GM19099 (cell line): ENCODE measurements around the gene KLHL35.
A peak's percentile ranks its signal among the peaks of the same experiment; 100 is the strongest.

Experiments
- POLR2A ChIP-seq: IDR thresholded peaks from 3 replicates; pipeline ENCODE4 v1.6.1; 2011; ENCODE audit warnings: low read depth; ENCODE audit not compliant: insufficient read length; ENCODE audit errors: extremely low read depth

The KLHL35 gene

GRCh38 chr11:75400146-75400865 is 32.7 kb downstream of the KLHL35 start:
- no peak for TF ChIP-seq POLR2A

GRCh38 chr11:75399344-75400145 is 33.5 kb downstream of the KLHL35 start, which contains the start of gene RPS3:
Gene RPS3, plus strand, starts transcription at chr11:75399518. Its CDS starts 30 bp downstream, at chr11:75399548.
- TF ChIP-seq POLR2A: peak; percentile 99

DNA sequence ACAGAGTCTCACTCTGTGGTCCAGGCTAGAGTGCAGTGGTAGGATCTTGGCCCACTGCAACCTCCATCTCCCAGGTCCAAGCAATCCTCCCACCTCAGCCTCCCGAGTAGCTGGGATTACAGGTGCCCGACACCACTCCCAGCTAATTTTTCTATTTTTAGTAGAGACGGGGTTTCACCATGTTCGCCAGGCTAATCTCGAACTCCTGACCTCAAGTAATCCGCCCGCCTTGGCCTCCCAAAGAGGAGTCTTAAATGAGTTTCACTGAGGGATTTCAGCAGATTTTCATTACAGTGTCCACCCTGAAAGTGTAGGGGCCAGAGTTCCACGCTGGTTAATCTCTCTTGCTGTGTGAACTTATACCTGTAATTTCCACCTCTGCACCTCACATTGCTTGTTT is 34.1 kb downstream of the KLHL35 start:
- no peak for TF ChIP-seq POLR2A

DNA sequence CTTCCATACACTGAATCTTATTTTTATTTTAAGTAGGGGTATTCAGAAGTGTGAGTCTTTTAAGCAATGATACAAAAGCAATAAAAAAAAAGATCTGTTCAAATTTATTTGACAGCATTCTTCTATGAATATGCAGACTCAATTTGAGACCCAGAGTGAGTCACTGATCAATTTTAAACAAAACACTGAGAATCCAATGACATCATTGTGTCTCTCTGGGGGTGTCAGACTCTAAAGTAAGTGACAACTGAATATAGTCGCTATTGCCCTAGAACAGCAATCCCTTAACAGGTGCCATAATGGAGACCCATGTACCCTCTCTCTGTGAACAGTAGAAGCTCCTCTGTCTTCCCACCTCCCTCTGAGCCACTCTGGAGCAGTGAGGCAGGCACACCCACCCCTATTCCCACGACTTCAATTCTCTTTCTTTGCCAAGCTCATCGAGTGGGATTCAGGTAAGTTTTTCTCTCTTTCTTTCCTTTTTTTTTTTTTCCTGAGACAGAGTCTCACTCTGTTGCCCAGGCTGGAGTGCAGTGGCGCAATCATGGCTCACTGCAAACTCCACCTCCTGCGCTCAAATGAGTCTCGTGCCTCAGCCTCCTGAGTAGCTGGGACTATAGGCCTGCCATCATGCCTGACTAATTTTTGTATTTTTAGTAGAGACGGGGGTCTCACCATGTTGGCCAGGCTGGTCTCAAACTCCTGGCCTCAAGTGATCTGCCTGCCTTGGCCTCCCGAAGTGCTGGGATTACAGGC is 38.7 kb downstream of the KLHL35 start:
- TF ChIP-seq POLR2A: no peak

DNA sequence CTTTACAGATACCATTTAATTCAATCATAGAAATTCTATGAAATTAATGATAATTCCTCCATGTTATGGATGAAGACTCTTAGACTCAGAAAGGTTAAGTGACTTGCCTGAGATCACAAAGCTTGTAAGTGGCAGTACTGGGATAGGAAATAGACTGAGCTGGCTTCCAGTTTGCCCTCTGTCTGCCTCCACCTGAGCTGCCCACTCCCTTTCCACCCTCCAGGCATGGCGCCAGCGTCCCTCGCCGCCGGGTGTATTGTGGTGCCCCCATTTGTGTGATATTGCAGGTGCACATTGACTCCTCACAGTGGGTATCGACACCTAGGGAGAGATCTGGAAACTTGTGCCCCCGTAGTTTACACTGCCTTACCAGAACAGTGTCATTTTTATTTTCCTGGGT is 43.1 kb downstream of the KLHL35 start:
- TF ChIP-seq POLR2A: no peak

GRCh38 chr11:75389276-75389605 is 43.8 kb downstream of the KLHL35 start:
- TF ChIP-seq POLR2A: no peak

DNA sequence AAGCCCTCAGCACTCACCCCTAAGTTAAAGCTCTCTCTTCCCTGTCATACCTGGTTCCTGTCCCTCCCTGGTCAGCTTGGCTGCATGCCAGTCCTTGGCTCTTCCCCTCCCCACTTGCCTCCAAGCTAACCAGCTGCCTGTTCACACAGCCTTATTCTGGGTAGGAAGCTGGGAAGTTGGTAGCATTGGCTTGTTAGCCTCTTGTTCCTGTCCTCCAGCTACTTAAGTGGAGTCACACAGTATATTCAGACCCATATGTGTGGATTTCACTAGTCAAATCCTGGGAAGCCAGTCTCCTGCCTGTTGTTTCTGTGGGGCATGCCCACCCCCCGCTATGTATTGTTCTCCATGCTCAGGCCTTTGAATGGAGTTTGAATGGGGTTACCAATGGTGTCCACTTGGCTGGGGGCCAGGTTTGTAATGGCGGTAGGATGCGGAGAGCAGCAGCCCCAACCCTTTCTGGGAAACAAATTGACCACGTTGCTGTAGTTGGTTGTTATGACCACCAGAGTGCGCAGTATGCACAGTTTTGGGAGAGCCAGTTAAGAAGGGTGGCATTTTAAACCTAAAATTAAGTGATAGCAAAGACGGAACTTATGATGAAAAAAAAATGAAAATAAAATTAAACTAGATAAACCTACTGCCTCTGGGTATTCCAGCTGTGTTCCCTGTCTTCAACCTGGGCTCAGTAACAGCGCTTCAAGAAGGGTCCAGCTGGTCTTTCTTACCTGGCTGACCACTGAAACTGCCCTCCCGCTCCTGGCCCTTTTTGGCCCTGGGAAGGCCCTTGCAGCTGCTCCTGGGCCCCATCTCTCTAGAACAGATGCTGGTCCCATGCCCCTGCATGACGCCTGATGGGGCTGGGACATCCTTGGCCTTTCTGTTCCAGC is 44.4 kb downstream of the KLHL35 start:
- no peak for TF ChIP-seq POLR2A

DNA sequence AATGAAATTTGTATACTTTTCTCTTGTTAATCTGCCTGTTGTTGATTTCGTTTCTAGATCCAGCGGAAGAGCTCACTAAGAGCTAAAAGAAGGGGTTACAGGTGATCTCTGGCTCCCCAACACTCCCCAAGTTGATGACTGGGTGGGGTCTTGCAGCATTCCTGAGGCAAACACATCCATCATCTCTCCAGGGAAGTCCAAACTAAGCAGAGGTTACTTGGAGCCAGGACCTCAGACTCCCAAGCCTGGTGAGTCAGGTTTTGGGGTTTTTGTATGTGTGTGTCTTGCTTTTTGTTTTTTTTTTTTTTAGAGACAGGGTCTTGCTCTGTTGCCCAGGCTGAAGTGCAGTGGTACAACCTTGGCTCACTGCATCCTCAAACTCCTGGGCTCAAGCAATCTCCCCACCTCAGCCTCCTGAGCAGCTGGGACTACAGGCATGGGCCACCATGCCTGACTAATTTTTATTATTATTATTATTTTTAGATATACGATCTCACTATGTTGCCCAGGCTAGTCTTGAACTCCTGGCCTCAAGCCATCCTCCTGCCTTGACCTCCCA is 45.2 kb downstream of the KLHL35 start:
- TF ChIP-seq POLR2A: no peak

DNA sequence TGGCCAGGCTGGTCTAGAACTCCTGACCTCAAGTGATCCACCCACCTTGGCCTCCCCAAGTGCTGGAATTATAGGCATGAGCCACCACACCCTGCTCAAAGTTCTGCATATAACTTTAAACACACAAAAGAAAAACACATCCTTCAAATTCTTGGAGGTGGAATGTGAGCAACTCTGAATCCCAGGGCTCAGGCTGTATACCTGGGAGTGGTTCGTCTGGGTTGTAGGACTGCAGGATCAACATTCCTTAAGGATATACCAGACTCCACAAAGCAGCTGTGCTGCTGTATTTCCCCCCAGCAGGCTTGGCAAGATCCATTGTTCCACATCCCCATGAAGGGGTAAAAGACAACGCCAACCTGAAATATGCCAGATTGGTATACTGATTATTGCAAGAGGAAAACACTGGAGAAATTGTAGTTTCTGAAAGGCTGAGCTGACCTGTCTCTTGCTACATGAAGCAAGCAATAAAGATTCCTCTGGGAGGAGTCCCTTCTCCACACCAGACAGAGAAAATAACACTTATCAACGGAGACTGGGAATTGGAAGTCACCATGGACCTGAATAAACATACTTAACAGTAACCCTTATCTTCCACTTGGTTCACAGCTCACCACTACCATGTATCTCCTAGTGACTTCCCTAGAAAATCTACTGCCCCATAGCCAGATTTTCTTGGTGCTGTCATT is 45.9 kb downstream of the KLHL35 start:
- TF ChIP-seq POLR2A: no peak

DNA sequence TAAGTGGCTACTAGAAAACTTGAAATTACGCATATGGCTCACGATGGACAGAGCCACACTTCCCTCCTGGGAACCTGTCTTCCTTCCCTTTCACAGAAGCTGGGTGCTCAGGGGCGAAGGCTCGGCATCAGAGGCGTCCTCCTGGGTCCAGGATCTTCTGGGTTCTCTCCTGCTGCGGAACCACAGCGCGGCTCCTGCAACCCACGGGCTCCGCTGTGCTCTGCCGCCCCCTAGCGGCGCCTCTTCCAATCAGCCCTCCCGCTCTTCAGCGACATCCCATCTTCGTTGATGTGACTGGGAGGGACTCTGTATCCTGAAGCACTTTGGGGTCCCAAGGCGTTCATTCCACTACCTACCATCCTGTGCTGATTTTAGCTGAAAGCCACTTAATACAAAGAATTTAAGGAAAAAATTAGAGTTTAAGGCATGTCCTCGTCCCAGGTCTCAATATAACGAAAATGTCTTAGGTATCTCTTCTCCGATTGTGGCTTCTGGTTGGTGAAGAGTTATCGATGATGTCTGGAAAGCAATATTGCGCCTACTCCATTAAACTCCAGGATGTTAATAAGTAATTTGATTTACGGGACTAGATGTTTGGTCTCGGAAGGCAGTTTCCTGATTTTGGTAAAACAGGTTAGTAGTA is 48.4 kb downstream of the KLHL35 start:
- no peak for TF ChIP-seq POLR2A

DNA sequence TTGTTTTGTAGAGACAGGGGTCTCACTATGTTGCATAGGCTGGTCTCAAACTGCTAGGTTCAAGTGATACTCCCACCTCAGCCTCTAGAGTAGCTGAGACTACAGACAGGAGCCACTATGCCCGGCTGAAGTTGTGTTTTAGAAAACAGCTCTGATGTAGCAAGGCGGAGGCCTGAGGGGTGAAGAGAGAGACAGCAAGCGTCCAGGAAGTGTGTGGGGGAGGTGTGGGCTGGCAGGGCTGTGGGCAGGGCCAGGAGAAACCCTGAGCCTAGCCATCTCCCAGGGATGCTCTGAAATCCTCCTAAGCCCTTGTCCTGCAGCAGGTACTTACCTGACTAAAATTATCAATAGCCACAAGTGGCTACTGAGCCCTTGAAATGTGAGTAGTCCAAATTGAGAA is 49.8 kb downstream of the KLHL35 start:
- TF ChIP-seq POLR2A: no peak

GRCh38 chr11:75380716-75381420 is 52.1 kb downstream of the KLHL35 start:
- no peak for TF ChIP-seq POLR2A

DNA sequence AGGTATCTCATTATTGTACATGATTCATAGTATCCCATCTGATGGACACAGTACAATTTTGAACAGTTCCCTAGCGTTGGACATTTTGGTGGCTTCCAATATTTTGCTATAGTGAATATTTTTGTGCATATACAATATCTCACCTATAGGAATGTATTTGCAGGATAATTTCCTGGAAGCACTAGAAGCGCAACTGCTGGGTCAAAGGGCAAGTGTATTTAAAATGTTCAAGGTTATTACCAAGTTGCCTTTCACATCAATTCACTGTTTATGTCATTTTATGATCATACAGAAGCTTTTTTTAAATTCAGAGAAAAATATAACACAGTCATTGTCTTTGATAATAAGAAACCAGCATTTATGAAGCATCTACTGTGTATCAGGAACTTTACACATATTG is 52.8 kb downstream of the KLHL35 start:
- no peak for TF ChIP-seq POLR2A
